ENCODE data around the gene MAML3.

Gene MAML3

DNA sequence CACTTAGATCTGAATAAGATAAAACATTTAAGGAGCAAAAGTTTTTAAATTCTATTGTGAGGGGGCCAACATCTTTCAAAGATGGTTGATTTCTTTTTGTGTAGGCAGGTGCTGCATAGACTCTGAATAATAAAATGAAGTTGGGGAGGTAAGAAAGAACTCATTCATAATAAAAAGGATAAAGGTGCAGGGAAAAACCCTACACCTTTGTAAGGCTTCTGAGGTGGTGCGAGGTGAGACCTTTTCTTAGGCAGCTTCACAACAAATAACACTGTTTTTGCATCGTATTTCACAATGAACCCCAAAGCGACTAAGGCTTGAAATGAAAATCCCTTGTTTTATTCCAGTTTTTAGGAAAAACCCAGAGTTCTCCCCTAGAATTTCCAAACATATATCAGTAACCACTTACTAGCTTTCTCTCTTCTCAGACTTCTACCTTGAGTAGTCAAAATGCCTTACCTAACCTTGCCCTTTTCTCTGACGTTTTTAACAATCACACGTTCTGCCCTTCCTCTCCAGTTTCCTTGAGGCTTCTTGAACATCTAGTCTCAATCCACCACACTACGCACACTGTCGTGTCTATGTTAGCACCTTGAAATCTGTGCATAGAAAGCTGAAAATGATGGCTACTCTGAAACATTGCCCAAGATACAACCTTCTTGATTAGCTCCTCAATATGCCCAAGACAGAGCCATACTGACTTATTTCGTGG, 30.2 kb downstream of the MAML3 start:
- TF ChIP-seq CTCF (IDR thresholded peaks at IDR 0.05; ENCODE audit: low read depth, low read length, missing control alignments): no peak
- no peak for DNase-seq (ENCODE audit: low read depth)
- no peak overlapping the region for H3K4me3 ChIP-seq (ENCODE audit: low read depth, low read length)

GRCh38 chr4:140122891-140123290, 31.1 kb downstream of the MAML3 start:
- H3K4me3 ChIP-seq (ENCODE audit: low read depth, low read length): no peak overlapping the region
- DNase-seq (ENCODE audit: low read depth): no peak
- no peak for TF ChIP-seq CTCF (IDR thresholded peaks at IDR 0.05; ENCODE audit: low read depth, low read length, missing control alignments)

GRCh38 chr4:140121646-140122045, 32.3 kb downstream of the MAML3 start:
- TF ChIP-seq CTCF (IDR thresholded peaks at IDR 0.05; ENCODE audit: low read depth, low read length, missing control alignments): no peak
- H3K4me3 ChIP-seq (ENCODE audit: low read depth, low read length): no peak overlapping the region
- DNase-seq (ENCODE audit: low read depth): no peak

- no peak for DNase-seq (ENCODE audit: low read depth)
- no peak overlapping the region for H3K4me3 ChIP-seq (ENCODE audit: low read depth, low read length)
- TF ChIP-seq CTCF (IDR thresholded peaks at IDR 0.05; ENCODE audit: low read depth, low read length, missing control alignments): no peak
These were observed 34.9 kb downstream of the MAML3 start for GRCh38 chr4:140118931-140119640.

DNA sequence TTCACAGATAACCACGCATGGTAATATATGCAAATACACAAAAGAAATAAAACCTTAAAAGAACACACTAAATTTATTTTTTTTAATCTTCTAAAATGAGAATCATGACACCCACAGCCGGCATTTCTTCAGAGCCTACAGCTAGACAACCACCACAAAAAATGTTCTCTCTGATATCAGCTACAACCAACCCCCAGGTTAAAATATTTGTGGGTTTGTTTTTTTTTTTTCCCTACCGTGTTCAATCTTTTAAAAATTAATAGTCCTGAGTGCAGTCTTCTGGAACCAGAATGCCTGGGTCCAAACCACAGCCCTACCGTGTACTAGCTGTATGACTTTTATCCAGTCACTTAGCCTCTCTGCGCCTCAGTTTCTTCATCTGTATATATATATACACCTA, 36.0 kb downstream of the MAML3 start:
- no peak for TF ChIP-seq CTCF (IDR thresholded peaks at IDR 0.05; ENCODE audit: low read depth, low read length, missing control alignments)
- no peak for DNase-seq (ENCODE audit: low read depth)

GRCh38 chr4:140116442-140117104, 37.4 kb downstream of the MAML3 start:
- no peak overlapping the region for H3K4me3 ChIP-seq (ENCODE audit: low read depth, low read length)
- no peak for DNase-seq (ENCODE audit: low read depth)

More for the DNA sequence above, 36.0 kb downstream of the MAML3 start:
- H3K4me3 ChIP-seq (ENCODE audit: low read depth, low read length): no peak overlapping the region

More at GRCh38 chr4:140116442-140117104, 37.4 kb downstream of the MAML3 start:
- TF ChIP-seq CTCF (IDR thresholded peaks at IDR 0.05; ENCODE audit: low read depth, low read length, missing control alignments): no peak
